GM18909 (cell line): Measurements from ENCODE around the gene PIK3R1.
A peak's percentile ranks its signal among the peaks of the same experiment; 100 is the strongest.
"Not testable (repeated sequence)": the region's sequence is repeated elsewhere in the genome, so short reads cannot be mapped to it uniquely, and the experiment has no call there.

Experiments
- ATAC-seq: cut with Tn5 transposase; IDR thresholded peaks from one replicate; pipeline ENCODE4 v1.9.1; 2021; ENCODE audit warnings: mild to moderate bottlenecking; ENCODE audit not compliant: unreplicated experiment, poor library complexity

PIK3R1 gene

DNA sequence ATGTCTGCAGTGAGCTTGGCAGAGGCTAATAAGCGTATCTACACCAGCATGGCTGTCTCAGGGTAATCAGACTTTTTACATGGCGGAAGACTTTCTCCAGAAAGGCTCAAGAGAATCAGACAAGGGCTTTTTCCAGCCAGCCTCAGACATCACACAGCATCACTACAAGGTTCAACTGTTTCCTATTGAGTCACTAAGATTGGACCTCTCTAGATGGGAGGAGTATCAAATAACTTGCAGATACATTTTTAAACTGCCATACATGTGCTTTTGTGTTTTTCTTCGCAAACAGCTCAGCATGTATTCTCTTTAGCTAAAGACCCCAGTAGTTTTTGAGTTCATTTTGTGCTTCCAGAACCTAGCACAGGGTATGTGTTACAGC is 22.9 kb upstream of the PIK3R1 start:
- no peak for ATAC-seq

DNA sequence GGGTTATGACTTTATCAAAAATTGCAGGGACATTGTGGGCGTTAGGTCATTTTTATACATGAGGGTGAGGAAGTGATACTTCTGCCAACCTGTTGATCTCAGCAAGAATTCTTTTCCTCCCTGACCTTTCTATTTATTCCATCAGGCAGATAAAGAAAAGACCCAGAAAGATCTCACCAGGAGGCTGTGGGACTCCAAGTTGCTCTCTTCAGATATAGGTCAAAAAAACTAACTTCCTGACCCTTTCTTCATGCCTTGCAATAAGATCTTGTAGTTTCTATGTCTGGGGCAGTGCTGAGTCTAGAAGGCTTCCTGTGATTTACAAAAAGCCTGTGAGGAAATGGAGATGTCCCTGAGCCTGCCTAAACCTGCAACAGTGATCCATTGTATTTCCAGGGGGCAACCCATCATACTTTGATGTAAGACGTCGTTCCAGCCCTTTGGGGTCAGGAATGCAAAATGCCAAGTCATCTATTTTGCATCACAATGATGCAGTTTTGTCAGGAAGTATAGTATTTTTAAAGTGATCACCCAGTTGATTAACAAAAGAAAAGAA is 22.0 kb upstream of the PIK3R1 start:
- no peak for ATAC-seq

DNA sequence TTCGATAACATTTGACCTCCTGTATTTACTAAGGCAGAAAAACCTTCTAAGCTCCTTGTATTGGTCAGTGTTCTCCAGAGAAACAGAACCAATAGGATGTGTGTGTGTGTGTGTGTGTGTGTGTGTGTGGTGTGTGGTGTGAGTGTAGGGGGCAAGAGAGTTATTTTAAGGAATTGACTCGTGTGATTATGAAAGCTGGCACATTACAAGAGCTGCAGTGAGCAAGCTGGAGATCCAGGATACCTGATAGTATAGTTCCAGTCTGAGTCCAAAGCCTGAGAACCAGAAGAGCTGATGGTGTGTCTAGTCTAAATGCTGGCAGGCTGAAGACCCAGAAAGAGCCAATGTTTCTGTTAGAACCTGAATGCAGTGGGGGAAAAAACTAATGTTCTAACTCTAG is 21.2 kb upstream of the PIK3R1 start:
- no peak for ATAC-seq

DNA sequence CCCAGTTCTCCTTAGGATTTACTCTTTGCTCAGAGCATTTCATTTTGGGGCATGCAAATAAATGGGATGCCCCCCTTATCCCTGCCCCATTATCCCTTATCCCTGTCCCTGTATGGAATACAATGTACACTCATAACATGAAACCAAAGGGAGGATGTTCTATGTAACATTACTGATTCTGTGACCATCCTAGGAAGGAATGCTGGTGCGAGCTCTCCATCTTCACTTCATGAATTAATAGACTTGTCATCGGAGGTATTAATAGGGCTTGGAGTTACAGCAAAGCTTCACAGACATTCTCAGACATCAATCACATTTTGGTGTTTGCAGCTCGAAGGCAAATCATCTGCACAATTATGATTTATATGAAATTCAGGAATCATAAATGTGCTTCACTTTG is 20.4 kb upstream of the PIK3R1 start:
- ATAC-seq, result no peak

DNA sequence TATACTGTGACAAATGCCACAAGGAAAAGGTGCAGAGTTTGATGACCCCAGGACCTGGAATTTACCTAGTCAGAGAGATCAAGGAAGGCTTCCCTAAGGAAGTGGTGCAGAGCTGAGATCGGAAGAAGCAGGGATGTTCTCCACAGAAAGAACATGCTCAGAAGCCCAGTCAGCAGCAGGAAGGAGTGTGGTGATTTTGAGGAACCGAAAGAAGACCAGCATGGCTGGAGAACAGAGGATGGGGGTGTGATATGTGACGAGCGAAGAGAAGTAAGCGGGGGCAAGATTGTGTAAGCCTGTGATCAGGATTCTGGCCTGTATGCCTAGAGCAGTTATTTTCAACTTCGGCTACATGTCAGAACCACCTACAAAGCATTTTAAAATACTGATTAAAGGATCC is 18.7 kb upstream of the PIK3R1 start:
- ATAC-seq, result peak; percentile 98

DNA sequence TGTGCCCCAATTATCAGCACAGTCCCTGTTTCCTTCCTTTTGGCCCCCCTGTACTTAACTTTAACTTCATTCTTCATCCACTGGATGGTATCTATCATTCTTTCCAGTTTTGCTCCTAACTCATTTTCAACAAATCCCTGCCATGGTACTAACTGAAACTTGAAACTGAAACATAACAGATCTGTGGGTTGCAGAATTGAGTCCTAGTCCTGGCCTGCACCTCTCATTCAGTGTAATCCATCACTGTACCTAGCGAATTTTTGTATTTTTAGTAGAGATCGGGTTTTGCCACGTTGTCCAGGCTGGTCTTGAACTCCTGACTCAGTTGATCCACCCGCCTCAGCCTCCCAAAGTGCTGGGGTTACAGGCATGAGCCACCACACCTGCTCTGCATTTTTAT is 15.3 kb upstream of the PIK3R1 start:
- ATAC-seq, result peak; percentile 35

DNA sequence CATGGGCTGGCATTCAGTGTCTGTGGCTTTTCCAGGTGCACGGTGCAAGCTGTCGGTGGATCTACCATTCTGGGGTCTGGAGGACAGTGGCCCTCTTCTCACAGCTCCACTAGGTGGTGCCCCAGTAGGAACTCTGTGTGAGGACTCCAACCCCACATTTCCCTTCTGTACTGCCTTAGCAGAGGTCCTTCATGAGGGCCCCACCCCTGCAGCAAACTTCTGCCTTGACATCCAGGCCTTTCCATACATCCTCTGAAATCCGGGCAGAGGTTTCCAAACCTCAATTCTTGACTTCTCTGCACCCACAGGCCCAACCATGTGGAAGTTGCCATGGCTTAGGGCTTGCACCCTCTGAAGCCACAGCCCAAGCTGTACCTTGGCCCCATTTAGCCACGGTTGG is 4.9 kb upstream of the PIK3R1 start:
- not testable (repeated sequence) for ATAC-seq

DNA sequence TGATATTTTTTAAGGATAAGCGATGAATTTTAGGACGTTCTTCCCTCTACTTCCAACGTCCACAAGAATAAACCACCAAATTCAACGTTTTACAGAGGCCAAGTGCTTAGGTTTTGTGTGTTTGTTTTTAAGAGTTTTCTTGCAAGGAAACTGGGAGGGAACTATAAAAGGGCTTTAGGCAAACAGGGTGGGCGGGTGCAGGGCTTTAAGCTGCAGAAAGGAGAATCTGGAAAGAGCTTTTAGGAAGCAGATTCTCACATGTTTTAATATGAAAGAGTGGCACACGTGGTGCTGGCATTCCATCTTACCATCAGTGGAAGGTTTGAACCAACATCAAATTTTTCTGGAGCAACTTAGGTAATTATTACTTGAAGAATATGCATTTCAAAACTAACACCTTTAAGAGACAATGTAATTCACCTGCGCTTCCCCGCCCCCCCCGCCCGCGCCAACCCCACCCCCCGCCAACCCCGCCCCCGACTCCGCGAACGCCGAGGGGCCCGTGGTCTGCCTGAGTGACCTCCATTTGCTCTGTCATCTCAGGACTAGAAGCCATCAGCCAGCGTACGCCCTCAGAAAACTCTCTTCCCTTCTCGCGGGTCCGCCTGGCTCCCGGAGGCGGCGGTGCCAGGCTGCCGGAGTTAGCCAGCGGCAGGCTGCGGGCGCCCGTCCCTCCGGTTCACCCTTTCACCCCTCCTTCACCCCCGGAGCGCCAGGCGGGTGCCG is 911 bp upstream of the PIK3R1 start:
- peak; percentile 18 for ATAC-seq

DNA sequence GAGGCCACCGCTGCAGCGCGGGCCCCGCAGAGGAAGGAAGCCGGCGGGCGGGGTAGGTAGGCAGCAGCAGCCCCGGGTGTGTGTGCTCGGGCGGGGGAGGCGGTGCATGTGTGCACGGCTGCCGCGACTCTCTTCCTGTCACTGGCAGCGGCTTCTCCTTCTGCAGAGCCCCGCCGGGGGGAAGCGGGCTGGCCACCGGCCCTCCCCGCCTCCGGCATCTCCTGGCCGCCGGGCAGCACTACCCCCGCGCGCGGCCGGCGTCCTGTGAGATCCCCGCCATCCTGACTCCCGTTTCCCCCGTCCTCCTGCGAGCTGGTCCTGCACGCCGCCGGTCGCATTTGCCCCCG is 315 bp downstream of the PIK3R1 start:
- ATAC-seq, result peak; percentile 54

DNA sequence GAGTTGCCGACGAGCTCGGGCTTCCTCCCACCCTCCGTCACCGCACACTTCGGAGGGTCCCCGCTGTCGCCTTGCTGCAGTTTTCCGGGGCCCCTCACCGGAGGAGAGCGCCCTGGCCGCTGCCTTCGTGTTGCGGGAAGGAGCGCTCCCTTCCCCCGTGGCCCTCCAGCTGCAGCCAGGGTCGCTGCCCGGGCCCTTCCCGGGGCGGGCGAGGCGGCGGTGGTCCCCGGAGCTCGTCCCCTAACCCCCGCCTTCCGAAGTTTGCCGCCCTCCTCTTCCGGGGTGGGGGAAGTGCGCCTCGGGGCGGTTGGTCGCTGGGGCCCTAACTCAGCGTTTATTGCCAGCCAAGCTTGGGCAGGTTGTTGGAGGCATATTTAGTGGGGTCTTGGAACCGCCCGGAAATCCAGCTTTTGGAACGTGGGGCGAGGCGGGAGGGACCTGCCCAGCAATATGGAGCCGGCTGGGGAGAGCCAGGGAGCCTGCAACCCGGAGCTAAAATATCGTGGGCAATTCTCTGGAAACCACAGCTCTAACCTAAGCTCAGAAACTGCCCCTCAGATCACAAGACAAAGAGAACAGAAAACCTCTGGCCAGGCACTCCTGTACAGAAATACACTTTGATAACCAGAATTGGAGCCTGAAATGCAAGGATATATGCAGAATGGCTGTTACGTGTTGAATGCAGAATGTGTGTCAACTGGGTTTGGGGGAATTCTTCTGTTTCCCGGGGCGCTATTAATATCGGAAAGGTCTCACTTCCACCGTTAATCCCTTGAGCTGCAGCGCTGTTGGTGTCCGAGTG is 890 bp downstream of the PIK3R1 start:
- peak; percentile 30 for ATAC-seq

DNA sequence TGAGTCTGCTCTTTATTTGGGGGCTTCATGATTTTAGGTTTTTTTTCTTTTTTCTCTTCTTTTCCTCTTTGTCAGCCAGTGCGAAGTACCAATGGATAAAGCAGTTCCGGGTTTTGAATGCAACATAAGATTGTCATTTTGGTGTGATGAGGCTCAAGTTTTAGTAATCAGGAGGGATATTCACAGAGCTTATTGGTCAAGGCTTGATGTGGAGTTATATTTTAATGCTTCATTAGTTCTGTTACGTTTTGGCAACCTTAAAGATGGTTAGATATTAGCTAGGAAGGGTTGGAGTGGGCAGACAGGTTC is 1.4 kb downstream of the PIK3R1 start:
- no peak for ATAC-seq

DNA sequence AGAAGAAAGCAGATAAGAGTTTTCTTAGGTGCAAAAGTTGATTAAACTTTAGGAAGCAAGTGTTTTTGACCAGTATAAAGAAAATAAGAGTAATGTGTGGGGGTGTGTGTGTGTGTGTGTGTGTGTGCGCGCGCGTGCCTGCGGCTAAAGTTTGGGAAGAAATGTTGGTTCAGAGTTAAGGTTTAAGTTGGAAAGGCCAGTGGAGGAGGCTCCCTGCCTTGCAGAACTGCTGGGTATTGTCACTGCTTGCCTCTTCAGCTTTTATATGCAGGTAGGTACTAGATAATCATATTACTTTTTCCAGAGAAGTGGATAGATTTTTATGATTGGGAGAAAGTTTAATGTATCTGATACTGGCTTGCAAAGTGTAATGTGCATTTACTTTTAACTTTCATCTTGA is 2.0 kb downstream of the PIK3R1 start:
- ATAC-seq, result no peak

DNA sequence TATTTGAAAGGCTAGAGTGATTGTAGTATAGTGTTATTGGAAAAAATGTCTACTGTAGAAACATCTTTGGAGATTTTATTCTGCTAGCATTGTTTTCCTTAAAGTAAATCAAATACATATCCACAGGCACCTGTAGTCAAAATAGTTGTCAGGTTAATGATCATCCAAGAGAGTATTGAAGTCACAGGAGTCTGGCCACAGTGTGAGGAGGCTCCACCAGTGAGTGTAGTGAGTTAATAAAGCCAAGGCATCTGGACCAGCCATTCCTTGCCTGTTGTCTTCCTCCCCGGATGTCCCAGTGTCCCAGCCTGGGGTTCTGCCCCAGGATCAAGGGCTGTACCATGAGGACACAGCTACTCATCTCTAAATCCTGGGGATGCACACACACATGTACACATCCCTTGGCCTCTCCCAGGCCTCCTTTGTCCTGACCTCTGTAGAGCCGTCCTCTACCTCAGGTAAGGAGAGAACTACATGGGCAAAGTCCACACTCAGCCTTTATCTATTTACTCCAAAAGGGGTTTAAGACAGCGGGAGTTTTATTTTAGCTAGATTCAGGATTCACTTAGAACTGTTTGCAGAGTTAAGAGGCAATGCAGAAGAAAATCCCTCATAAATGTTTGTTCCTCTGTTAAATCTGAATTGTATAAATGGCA is 3.7 kb downstream of the PIK3R1 start:
- ATAC-seq, result no peak

DNA sequence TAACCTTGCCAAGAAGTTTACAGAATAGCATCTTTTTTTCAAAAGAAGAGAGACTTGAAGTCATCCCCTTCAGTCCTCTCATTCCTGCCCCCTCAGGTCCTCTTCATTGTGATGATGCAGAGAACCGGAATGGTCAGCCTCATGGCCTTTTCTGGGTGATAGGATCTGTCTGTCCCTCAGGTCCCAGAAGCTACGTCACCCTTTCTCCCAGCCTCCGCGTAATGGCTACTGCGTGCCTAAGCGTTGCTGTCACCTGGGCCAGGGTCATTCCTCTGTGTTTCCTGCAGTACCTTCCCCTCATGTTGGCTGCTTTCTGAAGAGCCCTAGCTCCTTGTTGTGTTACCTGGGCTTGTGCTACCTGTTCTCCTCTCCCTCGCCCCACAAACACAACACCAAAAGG is 4.7 kb downstream of the PIK3R1 start:
- no peak for ATAC-seq

DNA sequence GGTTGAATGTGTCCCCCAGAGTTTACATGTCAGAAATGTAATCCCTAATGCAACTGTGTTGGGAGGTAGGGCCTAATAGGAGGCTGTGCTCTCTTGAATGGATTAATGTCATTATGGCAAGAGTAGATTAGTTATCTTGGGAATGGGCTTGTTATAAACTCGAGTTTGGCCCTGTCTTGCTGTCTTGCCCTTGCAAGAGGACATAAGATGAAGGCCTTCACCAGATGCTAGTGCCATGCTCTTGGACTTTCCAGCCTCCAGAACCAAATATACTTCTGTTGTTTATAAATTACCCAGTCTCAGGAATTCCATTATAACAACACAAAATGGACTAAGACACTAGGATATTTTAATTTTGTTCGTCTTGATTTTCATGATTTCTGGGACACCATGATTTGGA is 5.4 kb downstream of the PIK3R1 start:
- no peak for ATAC-seq

DNA sequence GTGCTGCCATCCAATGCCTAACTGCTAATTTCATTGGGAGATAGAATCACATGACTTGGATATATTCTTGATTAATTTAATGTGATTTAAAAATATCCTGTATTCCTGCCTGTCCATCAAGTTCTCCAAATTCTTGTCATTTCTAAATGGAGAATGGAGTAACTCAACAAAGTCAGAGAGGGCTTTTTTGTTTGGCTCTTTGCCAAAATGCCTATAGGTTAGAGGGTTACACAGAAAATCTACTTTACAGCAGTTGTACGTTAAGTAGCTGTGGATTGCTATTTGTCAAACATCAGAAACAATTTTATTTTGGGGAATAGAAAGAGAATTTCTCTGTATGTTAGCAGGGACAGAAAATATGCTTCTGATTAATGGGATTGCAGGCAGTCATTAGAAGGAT is 5.9 kb downstream of the PIK3R1 start:
- no peak for ATAC-seq

DNA sequence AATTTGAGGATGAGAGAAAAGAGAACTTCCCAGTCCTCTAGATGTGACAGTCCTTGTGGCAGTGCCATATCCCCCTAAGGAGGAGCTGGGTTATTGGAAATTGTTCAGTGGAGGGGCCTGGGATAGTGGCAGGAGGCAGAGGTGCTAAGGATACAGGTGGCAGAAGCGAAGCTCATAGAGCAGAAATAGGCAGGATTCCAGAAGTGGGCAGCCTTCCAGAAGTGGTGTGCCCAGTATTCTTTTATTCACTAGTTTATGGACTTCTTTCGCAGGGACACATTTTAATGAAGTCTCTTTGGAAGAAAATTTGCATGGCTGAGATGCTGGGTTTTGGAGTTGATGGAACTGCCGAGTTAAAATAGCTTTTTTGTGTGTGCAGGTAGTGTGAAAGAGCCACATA is 6.8 kb downstream of the PIK3R1 start:
- no peak for ATAC-seq

DNA sequence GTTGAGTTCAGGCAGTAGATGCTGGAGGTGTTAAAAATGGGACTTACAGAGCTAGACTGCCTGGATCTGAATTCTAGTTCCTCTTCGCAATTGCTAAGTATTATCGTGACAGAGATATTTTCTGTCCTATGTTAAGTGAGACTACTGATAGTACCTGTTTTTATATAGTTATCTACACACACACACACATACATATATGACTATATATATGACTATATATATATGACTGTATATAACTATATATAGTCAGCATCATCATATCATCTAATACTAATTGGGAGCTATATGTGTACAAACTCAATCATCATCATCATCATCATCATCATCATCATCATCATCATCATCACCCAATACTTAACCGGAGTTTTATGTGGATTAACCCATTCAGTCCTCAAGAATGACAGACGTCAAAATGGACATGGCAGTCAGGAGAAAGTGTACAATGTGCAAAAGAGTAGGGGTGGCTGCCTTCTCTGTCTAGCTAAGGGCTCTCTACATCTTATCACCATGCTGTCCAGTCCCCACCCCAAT is 7.3 kb downstream of the PIK3R1 start:
- ATAC-seq, result no peak

DNA sequence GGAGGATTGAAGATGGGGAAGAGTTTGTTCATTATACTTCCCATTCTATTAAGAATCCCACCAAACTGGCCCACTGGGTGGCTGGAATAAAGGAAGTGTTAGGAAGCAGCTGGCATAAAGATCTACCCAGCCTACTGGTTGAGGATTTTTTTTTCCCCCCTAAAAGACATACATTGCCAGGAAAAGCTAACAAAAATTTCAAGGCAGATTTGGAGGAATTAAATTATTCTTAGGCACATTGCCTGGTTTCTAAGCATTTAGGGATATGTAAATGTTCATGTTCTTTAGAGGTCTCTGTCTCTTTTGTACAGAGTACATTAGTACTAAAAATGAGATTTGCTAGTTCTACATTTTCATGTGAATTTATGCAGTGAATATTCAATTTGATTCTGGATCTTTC is 8.3 kb downstream of the PIK3R1 start:
- no peak for ATAC-seq

DNA sequence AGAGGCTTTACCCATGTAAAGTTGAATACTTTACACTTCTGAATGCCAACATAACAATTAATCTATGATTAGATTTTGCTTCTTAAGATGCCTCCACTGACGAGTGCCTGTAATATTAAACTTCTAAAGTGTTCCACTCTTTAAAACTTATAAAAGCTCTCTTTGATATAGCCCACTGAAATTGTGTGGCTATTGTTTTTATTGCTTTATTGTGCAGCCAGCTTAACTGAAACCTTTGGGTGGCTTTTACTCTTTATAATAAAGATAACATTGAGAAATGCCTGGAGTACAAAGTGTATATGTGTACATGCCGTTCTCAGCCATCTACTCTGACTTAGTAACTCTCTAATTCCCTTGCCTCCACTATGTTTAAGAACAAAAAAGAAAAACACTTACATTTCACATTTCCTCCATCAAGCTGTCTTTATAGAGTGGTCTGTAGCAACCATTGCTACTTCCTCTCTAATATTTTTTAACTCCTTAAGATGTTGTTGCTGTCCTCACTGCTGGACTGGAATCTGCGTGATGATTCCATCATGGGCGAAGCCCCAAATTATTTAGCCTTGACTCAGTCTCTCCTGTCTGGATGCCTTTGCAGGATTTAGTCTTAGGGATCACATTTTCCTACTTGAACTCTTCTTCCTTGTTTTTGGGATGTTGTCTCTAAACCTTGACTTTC is 9.1 kb downstream of the PIK3R1 start:
- ATAC-seq, result no peak
